Measurements from ENCODE around the gene SLC29A1. TPM values are rescaled to one million over a fixed set of nuclear protein-coding genes. Genes with fewer than 3 reads are reported as not detected.

Gene SLC29A1
- total and polyA plus RNA-seq, 9 of the 15 experiments (the other 6 are each of a cell fraction or from before 2014, with no cell fraction given) = 18.9 to 170 (median 57.7) TPM

- TF ChIP-seq, protein P1, sequence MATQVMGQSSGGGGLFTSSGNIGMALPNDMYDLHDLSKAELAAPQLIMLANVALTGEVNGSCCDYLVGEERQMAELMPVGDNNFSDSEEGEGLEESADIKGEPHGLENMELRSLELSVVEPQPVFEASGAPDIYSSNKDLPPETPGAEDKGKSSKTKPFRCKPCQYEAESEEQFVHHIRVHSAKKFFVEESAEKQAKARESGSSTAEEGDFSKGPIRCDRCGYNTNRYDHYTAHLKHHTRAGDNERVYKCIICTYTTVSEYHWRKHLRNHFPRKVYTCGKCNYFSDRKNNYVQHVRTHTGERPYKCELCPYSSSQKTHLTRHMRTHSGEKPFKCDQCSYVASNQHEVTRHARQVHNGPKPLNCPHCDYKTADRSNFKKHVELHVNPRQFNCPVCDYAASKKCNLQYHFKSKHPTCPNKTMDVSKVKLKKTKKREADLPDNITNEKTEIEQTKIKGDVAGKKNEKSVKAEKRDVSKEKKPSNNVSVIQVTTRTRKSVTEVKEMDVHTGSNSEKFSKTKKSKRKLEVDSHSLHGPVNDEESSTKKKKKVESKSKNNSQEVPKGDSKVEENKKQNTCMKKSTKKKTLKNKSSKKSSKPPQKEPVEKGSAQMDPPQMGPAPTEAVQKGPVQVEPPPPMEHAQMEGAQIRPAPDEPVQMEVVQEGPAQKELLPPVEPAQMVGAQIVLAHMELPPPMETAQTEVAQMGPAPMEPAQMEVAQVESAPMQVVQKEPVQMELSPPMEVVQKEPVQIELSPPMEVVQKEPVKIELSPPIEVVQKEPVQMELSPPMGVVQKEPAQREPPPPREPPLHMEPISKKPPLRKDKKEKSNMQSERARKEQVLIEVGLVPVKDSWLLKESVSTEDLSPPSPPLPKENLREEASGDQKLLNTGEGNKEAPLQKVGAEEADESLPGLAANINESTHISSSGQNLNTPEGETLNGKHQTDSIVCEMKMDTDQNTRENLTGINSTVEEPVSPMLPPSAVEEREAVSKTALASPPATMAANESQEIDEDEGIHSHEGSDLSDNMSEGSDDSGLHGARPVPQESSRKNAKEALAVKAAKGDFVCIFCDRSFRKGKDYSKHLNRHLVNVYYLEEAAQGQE (IDR thresholded peaks at IDR 0.05; ENCODE audit: borderline replicate concordance) = no peak
- TF ChIP-seq, protein P1 (CRISPR knock-in tag; IDR thresholded peaks at IDR 0.05; ENCODE audit: low read depth) = no peak
- peak; percentile 59 for TF ChIP-seq ZNF263 (CRISPR knock-in tag; IDR thresholded peaks at IDR 0.05; ENCODE audit: borderline replicate concordance)
- no peak for TF ChIP-seq MLLT1 (IDR thresholded peaks at IDR 0.05)
- no peak for TF ChIP-seq TEAD2 (tag; IDR thresholded peaks at IDR 0.05)
- TF ChIP-seq ZNF589 (CRISPR knock-in tag; IDR thresholded peaks at IDR 0.05; ENCODE audit: low read depth) = no peak
- no peak; a peak in 2 of 4 replicates for TF ChIP-seq NRF1 (conservative IDR thresholded peaks at IDR 0.05 in 1 of 2, IDR thresholded peaks at IDR 0.05 in 1 of 2)
- TF ChIP-seq GABPB2 (CRISPR knock-in tag; conservative IDR thresholded peaks at IDR 0.05) = no peak
- TF ChIP-seq, protein P2, sequence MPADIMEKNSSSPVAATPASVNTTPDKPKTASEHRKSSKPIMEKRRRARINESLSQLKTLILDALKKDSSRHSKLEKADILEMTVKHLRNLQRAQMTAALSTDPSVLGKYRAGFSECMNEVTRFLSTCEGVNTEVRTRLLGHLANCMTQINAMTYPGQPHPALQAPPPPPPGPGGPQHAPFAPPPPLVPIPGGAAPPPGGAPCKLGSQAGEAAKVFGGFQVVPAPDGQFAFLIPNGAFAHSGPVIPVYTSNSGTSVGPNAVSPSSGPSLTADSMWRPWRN (IDR thresholded peaks at IDR 0.05; ENCODE audit: low read depth) = peak; percentile 77; the same call in 1 of the 2 replicates
- TF ChIP-seq FOXJ3 (CRISPR knock-in tag; IDR thresholded peaks at IDR 0.05) = no peak
- TF ChIP-seq, protein P3, sequence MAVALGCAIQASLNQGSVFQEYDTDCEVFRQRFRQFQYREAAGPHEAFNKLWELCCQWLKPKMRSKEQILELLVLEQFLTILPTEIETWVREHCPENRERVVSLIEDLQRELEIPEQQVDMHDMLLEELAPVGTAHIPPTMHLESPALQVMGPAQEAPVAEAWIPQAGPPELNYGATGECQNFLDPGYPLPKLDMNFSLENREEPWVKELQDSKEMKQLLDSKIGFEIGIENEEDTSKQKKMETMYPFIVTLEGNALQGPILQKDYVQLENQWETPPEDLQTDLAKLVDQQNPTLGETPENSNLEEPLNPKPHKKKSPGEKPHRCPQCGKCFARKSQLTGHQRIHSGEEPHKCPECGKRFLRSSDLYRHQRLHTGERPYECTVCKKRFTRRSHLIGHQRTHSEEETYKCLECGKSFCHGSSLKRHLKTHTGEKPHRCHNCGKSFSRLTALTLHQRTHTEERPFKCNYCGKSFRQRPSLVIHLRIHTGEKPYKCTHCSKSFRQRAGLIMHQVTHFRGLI (CRISPR knock-in tag; IDR thresholded peaks at IDR 0.05) = no peak
- 0 out of 2 replicates have a peak, but pooled peaks have one; percentile 59 for TF ChIP-seq ZNF282 (CRISPR knock-in tag; IDR thresholded peaks at IDR 0.05)
- TF ChIP-seq HMGXB4 (CRISPR knock-in tag; IDR thresholded peaks at IDR 0.05) = no peak
- no peak for TF ChIP-seq ZNF41 (CRISPR knock-in tag; conservative IDR thresholded peaks at IDR 0.05)
These were observed at the start of gene SLC29A1 (continued) for GRCh38 chr6:44223319-44224028.
